C1 segment of cervical spinal cord (tissue), 14 donors: ENCODE data around the gene PDXDC1.
A peak's percentile ranks its signal among the peaks of the same experiment; 100 is the strongest.
"Not testable (repeated sequence)": the region's sequence is repeated elsewhere in the genome, so short reads cannot be mapped to it uniquely, and the experiment has no call there.

ENCODE experiments used
- DNase-seq, 14 donors: peaks; one replicate each; lab custom pipeline; 2025; lab: John Stamatoyannopoulos, UW

The PDXDC1 gene

DNA sequence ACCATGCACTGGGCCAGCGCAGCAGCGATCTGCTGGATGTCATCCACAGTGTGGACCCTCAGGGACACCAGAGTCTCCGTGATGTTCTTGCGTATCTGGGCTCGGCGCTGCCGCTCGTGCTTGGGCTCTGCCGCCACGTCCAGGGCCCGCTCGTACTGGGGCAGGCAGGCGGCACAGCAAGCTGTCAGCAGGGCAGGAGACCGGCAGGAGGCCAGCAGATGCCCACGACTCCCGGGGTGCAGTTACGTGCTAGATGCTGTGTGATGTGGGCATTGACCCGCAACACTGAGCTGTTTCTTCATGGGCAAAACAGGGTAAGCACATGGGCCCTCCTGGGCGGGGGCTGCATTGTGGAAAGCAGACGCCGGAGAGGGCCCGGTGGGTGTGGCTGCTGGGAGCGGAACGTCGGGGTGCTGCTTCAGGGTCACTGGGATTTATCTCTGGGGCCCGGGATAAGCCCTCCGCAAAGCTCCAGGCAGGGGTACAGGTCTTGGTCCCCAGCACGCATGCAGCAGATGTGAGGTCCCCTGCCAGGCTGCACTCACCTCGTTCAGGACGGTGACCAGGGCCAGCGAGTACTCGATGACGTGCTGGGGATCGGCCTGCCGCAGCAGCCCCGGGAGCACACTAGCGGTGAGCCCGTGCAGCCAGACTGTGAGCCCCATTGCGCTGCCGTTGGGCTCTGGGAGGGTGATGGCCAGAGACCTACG is 158.0 kb downstream of the PDXDC1 start:
- not testable (repeated sequence) for DNase-seq

DNA sequence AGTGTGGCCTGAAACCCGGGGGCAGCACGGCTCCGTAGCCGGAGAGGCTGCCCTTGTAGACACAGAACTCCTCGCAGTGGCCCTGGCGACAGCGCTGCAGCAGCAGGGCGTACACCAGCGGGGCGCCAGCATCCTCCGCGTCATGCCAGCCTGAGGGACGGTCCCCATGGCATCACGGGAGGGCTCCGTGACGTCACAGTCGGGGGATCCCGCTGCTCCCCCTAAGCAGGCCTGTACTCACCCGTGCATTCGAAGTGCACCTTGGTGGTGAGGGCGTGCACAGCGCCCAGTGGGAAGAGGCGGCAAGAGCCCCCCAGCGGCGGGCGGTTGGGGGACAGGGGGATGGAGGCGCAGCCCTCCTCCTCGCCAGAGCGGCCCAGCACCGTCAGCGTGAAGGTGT is 158.7 kb downstream of the PDXDC1 start:
- DNase-seq, result not testable (repeated sequence)

DNA sequence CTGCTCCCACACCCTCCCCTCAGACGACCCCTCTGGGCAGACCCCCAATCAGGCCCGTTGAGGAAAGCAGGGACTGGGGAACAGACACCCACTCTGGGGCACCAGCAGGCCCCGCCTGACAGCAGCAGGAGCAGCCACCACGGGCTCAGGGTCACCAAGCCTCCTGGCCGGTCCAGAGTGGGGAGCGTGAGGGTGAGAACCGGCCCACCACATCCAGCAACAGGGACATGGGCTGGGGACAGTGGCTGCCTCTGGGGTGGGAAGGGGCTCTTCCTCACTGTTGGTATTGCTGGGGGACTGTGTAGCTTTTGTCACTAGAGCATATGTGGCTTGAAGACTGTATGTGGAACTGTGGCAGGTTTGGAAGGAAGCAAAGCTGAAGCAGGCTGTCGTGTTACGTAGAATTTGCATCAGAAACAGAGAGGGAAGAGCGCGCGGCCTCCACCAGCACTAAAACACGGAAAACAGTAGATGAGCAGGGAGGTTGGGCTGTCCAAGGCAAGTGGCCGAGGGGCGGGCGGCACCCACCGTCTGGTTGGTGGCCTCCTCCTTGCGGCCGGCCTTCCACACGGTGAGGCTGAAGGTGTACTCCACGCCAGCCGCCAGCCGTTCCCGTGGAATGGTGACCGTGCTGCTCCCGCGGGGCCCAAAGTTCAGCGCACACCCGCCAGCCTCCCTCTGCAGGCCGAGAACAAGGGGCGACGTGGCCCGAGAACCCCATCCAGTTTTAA is 160.1 kb downstream of the PDXDC1 start:
- DNase-seq, result not testable (repeated sequence)

DNA sequence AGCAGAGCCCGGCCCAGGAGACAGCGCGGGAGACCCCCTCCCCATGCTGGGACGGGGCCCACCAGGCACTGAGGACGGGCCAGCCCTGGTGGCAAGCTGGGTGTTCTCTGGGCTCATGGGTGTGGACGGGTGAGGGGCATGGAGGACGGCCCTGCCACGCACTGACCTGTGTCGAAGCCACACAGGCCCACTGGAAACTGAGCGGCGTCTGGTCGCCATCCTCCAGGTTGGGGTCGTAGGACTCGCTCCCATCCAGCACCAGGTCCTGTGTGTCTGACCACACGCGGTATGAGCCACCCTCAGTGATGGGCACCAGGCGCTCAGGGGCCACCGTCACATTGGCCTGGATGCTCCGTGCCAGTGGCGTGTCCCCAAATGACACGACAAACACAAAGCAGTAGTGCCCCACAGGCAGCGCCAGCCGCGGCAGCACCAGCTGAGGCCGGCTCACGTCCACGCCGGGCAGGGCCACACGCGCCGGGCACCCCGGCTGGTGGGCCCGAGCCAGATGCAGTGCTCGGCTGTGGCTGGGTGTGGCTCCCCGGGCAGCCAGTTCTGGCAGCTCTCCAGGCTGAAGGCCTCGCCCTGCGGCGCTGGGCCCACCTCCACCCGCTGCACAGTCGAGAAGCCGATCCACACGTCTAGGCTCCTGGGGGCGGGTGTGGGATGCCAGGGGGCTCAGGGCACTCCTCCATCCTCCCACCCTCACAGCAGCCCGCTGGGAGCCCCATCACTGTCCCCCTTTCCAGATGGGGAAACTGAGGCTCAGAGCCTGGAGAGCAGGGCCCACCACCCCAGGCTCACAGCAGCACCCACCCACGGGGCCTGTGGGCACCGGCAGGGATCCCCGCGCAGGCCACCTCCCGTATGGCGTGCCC is 160.9 kb downstream of the PDXDC1 start:
- not testable (repeated sequence) for DNase-seq

DNA sequence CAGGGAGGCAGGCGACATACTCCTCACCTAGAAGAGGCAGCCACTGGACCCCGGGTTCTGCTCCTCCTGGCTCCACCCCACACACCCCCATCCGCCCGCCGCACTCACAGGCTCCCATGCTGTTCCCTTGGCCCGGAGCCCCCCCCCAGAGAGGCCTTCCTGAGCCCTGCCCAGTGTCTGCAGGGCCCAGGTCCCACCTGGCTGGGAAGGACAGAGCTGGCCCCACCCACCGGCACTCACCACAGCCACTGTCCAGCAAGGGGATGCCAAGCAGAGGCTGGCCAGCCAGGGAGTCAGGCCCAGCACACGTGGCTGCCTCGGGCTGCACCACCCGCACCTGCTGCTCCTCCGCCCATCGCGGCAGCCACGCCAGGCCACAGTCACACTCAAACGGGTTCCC is 162.7 kb downstream of the PDXDC1 start:
- peak in 1 of 14 donors; percentile 20 for DNase-seq

DNA sequence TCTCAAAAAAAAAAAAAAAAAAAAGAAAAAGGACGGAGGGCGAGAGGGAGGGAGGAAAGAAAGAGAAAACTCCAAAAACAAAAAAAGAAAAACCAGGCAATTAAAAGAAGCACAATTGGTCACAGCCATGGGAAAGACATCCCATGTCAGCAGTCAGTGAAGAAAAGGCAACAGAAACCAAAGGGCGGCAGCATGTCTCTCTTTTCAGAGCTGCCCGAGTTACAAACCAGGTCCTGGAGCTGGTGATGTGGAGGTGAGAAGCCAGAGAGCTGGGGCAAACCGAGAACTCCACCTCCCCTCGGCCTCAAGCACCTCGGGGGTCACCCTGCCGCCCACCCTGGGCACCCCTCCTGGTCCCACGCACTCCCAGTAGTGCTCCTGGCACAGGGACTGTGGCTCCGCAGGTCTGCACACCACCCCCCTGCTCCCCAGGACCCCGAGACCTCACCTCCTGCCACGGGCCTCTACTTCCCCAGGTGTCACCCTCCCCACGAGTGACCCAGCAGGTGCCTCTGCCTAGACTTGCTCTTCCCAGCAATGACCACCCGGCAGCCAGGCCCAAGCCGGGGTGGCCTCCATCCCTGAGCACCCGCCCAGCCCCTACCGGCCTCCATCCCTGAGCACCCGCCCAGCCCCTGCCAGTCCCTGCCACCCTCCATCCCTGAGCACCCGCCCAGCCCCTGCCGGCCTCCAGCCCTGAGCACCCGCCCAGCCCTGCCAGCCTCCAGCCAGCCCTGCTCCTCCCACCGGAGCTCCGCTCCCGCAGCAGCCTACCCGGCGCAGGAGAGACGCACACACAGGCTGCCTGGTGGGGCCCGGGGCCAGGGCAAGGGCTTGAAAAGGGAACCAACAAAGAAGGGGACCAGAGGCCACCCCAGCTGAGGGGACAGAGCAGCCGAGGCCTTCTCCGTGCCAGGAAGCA is 165.9 kb downstream of the PDXDC1 start:
- DNase-seq, result peak in 6 of 14 donors; percentile 25 to 66 (median 34)

DNA sequence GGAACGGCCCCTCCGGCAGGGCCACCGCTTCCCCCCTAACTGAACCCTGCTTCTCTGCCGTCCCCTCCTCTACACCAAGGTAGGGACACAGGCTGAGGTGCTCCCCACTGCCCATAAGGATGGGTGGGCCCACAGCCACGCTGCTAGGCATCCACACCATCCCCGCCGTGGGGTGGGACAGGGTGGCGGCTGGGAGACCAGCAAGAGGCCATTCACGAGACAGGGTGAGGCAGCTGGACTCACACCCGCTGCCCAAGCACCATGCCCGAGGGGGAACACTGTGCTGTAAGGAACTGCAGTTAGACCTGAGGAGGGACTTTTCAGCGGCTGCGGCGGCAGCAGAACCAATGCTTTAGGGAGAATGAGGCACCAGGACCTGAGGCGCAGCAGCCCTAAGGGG is 166.8 kb downstream of the PDXDC1 start:
- no peak for DNase-seq

DNA sequence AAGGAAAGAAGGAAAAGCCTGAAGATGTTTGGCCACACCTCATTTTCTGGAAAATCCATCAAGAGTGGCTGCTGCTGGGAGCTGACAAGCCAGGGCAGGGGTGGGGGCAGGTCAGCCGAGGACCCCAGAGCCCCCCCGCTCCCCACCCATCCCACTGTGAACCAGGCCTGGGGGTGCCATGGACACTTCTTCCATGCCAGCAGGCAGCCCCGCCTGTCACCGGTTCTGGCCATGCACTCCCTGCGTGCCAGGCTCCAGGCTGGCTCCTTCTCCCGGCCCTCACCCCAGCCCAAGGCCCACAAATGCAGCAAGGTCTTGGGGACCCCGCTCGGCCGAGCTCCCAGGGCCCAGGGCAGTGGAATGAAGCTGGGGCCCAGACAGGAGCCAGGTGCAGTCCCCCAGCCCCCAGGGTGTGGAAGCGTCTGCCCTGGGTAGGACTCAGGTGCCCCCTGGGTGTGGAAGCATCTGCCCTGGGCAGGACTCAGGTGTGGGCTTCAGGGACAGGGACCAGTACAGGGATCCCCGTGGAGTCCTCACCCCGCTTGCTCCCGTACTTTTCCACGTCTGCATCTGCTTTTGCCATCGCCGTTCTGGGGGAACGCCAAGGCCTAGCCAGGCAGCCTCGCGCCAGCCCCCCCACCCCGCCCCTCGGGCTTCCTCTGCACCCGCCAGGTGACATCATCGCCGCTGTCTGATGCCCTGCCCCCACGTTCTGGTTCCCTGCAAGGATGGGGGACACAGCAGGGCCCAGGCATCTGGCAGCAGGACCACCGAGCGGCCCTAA is 167.5 kb downstream of the PDXDC1 start:
- DNase-seq, result peak in 1 of 14 donors; percentile 36

DNA sequence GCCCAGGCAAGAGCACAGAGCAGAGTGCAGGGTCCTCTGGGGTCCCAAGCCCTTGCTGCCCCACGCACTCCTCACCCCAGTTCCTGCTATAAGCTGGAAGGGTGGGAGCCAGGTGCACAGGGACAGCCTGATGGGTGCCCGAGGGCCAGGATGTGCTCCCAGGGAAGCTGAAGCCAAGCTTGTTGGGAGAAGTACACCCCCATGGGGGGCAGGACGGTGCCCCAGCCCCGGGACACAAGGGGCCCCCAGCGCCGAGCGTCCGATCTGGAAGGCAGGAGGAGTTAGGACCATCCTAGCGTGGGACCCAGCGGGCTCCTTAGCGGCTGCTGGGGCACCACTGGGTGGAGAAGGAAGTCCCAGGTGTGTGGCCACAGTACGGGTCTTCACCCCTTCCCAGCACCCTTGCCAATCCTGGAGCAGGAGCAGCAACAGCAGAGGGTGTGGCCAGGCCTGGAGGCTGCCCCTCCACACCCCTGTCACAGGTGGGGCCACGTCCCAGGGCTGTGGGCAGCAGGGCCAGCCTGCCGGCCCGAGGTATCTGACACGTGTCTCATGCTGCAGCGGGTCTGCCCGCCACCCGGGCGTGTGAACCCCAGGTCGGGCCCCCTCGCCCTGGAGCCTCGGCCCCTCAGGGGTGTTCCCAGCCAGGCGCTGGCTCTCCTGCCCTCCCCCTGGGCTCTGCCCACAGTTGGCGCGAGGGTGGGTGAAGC is 168.2 kb downstream of the PDXDC1 start:
- not testable (repeated sequence) for DNase-seq

DNA sequence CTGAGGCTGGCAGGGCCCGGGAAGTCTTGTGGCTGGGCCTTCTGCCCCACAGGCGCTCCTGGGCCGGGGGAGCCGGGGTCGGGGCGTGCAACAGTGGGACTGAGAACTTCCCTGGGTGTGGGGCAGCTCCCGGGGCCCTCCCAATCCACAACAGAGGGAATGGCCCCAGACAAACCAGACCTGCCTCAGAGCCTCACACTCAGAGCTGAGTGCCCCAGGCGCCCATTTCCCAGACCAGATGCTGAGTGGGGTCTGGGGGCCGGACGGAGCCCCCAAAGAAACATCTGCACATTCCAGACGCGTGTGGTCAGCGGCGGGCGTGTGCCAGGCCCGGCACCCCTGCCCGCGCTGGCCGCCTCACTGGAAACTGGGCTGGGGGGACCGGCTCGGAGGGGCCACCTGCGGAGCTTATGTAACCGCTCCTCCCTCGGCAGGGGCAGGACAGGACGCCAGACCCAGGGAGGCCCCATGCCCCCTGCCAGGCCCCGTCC is 168.8 kb downstream of the PDXDC1 start:
- DNase-seq, result peak in 1 of 14 donors; percentile 13

DNA sequence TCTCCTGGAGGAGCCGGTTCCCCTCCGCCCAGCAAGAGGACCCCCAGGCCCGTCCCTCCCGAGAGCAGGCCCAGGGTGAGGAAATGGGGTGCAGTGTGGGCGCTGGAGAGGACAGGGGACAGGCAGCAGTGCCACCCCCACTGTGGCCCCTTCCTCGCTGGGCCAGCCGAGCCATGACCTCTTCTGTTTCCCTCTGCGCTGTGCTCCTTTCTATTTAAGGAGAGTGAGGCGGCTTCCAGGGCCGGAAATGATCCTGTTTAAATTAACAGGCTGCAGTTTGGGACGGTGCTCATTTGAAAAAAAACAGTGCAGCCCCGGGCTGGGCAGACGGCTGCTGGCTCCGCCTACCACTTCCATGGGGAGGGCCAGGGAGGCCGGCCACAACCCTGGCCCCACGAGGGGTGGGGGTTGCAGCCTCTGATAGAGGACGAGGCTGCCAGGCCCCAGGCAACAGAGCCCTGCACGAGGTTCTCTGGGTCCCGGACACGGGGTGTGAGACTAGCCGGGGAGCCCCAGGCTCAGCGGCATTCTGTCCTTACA is 169.3 kb downstream of the PDXDC1 start:
- DNase-seq, result peak in 2 of 14 donors; percentile 2 to 63

DNA sequence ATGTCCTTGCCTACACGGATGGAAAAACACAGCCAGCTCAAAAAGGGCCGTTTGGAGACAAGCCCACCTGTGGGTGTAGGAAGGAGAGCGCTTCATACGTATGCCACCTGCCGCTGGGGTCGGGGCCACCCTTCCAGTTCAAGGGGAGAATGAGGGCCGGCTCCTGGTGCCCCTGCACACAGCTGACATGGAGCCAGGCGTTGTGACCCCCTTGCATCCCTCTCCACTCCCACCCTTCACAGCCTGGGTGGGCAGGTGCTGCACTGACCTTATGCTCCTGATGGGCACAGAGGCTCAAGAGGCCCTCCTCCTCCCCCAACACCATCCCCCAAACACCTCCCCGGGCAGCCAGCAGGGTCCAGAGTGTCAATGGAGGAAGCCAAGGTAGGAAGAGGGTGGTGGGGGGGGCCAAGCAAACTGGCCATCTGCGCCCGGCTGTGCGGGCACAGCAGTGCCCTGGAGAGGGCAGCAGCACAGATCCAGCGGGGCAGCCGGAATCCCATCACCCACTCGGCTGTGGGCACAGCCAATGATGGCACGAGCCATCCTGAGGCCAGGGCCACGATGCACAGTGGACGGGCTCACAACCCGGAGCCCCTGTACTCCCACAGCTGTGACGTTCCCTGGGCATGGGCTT is 170.1 kb downstream of the PDXDC1 start:
- peak in 1 of 14 donors; percentile 66 for DNase-seq

DNA sequence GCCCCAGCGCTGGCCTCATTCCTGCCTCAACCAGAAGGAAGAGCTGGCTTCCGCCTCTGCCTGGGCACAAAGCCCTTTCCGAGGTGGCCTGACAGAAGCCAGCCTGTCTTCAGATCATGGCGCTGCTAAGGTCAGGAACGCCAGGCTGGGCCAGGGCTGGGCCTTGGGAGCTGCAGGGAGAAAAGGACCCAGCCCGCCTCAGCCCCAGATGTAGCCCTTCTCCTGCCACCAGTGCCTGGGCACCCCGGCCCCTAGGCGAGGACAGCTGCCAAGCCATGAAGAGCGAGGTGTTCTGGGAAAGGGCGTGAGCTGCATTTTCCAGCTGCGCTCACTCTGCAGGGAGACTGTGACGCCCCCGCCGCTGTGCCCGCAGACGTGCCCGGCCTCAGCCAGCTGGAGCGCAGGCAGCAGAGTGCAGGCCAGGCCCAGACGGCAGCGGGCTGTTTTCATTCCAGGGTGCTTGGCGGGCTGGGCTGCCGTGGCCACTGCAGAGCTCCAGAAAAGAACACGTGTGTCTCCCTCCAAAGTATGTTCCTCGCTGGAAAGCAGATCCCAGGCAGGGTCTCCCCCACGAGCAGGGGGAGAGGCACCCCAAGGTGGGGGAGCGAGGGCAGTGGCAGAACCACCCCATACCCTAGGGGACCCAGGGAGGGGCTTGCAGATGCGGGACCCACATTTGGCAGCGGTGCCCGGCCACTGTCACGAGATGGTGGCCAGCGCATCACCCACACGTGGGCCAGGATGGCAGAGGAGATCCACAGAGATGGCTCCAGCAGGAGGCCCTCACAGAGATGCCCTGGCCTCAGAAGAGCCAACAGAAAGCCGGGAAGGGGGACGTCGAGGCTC is 170.8 kb downstream of the PDXDC1 start:
- DNase-seq, result peak in 10 of 14 donors; percentile 44 to 85 (median 73)

DNA sequence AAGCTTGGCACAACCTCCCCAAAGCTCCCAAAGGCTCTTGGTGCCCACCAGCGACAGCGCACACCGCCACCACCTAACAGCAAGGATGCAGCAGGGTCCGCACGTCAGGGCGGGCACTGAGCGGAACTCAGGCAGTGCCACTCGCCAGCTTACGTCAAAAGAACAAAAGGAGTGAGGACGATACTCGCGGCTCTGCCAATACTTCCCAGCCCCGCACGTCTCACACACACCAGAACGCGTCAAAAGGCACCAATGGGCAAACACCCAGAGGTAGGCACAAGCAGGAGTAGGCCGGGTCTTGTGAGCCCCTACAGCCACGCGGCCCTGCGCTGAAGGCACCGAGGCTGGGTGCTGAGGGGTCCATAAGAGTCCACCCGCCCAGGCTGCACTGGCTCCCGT is 171.4 kb downstream of the PDXDC1 start:
- DNase-seq, result peak in 4 of 14 donors; percentile 14 to 61 (median 38)

DNA sequence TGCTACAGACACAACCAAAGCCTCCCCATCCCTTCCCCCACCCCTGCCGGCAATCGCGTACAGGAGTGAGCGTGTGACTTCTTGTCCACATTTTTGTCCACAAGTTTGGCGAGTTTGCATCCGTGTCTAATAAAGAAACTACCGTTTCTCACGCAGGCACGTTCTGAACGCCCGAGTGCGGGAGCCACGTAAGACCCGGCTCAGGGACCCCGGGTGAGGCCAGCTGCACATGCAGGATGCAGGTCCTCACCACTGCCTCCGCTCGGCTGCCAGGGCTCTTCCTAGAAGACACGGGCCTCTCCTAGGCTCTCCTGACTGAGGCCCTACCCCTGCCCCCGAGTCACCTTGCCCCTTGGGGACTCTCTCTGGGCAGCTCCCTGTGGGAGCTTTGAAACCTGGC is 174.0 kb downstream of the PDXDC1 start:
- not testable (repeated sequence) for DNase-seq

DNA sequence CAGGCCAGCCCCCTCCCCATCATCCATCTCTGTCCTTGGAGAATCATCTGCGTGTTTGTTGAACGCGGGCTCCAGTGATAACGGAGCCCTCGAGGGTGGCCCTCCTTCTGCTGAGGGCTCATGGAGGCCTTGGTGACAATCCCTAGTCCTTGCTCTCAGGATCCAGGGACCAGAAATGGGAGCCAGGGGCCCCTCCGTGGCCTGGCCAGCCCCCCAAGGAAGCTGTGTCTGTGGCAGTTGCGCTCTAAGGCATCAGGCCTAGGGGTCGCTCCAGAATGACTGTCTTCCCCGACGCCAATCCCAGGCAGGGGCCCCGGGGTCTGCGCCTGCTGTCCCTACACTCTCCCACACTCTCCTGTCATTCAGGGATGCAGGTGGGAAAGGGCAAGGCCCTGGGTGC is 174.4 kb downstream of the PDXDC1 start:
- not testable (repeated sequence) for DNase-seq

DNA sequence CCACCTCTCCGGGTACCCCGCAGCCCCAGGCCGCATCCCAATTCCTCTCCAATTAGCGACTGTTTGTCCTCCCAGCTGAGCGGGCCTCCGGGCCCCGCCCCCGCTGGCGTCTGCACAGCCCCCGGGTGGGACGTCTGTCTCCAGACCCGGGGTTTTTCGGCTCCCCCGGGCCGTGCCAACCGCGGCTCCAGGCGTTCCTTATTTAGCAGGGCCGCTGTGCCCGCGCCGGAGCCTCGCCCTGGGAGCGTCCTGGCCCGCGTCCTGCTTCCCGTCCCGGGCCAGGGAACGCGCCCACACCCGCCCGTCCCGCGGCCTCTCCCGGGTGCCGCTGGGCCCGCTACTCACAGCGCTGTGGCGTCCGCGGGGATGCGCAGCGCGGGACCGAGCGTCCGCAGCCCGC is 179.2 kb downstream of the PDXDC1 start:
- DNase-seq, result peak in 2 of 14 donors; percentile 10 to 26
